ENCODE data around the gene NEURL1B.

The NEURL1B gene

DNA sequence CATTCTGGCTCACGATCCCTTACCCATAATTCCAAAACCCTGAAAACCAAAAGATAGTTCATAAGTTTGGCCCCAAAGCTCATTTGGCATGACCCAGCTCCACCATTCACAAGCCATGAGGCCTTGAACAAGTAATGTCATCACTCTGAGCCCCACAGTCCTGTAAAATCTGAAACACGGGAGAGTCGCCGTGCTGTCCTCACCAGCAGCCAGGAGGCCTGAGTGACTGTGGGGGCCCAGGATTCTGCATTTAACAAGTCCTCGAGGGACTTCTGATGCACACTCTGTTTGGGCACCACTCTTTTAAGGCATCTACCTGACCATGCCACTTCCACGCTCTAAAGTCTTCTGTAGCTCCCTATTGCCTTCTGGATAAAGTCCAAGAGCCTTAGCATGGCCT lies 89.2 kb downstream of the NEURL1B start:
- no peak for DNase-seq (ENCODE audit: low read depth, low spot score)

DNA sequence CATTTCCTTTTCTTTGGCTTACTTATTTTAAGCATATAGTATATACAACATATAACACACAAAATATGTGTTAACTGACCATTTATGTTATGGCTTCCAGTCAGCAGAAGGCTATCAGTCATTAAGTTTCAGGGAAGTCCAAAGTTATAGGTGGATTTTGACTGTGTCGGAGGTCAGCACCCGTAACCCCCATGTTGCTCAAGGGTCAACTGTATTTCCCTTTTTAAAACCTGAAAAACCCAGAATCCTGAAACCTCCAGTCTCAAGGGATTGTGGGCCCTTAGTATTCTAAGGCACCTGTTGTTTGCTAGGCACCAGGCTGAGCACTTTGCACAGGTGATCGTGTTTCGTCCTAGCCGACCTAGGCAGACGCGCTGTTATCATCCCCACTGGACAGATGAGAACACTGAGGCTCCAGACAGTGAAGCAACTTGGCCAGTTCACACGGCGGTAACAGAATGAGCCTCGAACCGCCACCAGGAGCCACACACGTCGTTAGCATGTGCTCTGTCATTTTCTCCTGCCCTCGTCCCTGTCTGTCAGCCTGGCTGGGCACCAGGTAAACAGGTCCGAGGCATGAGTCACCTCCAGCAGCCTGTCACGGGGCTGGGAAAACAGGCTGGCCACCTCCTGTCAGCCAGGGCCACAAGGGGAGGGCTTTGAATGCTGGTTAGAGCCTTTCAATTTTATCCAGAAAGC lies 90.1 kb downstream of the NEURL1B start:
- DNase-seq (ENCODE audit: low read depth, low spot score): no peak

DNA sequence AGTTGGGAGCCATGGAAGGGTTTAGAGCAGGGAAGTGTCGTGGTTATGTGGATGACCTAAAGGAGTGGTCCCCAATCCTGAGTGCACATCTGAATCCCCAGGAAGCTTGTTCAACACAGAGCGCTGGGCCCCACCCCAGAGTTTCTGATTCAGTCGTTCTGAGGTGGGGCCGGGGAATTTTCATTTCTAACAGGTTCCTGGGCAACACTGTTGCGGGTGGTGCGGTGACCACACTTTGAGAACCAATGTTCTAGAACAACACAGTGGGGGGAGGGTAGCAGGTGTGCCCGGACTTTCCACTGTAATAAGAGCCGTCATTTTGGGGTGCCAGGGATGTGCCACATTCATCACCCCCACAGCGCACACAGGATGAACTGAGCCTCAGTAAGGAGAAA lies 90.6 kb downstream of the NEURL1B start:
- DNase-seq (ENCODE audit: low read depth, low spot score): no peak

DNA sequence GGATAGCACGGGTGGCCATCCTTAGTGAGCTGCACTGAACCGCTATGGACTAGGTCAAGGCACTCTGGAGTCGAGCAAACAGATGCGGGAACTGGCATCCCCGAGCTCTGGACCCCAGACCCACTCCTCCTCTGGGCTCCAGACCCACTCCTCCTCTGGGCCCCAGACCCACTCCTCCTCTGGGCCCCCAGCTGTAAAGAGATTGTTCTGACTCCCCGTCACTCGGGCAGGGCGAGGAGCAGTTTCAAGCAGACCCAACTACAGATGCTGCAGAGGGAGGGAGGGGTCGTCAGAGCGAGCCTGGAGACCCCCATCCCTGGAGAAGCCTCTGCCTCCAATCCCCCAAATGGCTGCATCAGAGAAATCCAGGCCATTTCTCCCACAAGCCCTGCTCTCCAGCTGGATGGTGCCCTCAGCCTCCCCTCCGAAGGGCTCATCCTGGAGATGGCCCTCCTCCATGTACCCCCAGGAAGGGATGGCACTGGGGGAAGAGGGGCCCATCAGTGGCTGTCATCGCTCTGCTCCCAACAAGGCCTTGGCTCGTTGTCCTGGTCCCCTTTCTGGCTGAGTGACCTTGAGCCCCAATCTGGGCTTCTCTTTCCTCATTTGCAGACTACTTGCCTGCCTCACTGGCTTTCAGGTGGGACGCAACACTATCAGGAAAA lies 91.3 kb downstream of the NEURL1B start:
- DNase-seq (ENCODE audit: low read depth, low spot score): no peak

DNA sequence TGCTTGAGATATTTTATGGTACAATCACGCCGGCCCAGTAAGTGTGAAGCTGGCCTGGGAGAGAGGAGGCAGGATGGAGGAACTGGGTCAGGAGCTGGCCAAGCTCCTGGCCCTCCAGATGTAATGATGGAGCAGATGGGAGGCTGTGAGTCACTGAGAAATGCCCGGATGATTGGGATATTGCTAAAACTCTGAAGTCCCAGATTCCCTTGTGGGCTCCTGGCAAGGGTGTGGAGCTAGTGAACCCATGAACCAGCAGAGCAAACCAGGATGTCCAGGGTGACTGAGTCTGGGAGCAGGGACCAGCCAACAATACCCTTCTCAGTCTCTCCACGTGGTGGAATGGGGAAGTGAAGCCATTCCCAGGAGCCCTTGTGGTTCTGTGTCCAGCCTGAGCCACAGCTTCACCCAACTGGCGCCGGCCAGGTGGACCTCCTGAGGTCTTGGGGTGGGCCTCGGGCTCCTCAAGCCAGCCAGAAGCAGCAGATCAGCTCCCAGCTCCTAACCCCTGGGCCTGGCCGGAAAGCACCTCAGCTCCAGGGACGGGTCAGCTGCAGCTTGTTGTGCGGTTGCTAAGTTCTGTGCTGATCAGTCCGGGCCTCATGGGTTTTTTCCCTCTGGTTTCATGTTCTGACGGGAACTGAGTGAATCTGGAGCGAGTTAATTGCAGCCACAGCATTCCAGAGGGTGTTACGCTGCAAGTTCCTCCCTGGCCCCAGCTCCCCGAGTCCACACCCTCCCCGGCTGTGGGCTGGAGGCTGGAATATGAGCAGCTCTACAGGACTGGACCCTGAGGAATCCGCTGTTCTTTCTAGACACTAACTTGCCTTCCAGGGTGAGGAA lies 92.3 kb downstream of the NEURL1B start:
- peak; percentile 47 for DNase-seq (ENCODE audit: low read depth, low spot score)

DNA sequence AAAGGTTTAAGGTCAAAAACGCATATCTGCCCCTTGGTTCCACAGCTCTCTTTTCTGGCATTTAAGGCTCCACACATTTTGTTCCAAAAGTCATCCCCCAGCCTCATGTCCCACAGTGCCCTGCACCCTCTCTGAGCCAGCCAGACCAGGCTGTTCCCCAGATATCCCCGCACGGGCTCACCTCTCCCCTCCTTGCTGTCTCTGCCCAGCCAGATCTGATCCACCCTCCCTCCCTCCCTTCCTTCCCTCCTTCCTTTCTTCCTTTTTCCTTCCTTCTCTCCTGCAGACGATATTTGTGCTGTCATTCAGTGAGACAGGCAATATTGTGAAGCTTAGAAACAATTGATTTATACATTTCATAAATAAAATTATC lies 92.9 kb downstream of the NEURL1B start:
- DNase-seq (ENCODE audit: low read depth, low spot score): no peak

DNA sequence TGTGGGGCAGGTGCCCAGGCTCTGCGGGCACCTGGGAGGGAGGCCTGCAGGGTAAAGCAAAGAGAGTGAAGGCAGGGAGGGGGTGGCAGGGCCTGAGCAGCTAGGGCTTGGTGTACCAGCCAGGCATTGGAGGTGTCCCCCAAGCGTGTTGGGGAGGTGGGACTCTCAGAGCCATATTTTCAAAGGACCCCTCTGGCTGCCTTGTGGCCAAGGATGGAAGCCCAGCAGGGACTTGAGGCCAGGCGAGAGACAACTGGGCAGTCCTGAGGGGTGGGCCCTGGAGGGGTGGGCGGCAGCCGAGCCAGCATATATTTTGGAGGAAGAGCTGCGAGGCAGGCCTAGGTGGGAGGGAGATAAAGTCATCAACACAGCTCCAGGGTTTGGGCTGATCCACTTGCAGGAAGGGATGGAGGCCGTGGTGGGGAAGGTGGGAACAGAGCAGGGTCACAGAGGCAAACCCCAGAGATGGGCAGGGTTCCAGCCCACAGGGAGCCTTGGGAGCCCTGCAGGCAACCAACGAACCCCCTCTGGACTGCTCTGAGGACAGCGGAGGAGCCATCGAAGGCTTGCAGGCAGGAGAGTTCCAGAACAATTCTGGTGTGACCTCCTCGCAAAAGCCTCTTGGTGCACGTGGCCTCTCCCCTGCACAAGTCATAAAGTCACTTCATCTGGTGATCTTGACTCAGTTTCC lies 94.2 kb downstream of the NEURL1B start:
- no peak for DNase-seq (ENCODE audit: low read depth, low spot score)

DNA sequence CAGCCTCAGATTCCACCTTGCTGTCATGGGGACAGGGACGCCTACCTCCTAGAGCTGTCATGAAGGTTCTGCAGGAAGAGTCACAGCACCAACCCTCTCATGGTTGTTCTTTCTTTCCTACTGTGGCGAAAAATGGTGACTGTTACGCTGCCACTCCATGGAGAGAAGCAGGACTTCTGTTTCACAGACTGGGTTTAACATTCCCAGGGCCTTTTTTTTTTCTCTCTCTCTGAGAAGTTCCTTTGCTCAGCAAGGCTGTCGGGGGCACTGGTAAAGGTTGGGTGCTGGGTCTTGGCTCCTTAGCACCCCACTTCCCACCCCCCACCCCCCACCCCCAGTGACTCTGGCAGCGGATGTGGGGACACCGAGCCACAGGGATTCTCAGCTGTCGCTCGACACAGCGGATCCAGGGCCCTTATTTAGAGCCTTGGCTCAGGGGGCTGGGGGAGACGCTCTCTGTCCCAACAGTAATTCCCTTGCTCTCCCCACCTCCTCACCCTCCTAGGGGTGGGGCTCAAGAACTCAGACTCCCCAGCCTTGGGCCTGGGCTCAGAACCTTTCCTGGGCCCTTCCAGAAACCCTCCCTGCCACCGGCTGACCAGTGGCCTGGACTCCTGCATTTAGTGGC lies 95.6 kb downstream of the NEURL1B start:
- DNase-seq (ENCODE audit: low read depth, low spot score): no peak

DNA sequence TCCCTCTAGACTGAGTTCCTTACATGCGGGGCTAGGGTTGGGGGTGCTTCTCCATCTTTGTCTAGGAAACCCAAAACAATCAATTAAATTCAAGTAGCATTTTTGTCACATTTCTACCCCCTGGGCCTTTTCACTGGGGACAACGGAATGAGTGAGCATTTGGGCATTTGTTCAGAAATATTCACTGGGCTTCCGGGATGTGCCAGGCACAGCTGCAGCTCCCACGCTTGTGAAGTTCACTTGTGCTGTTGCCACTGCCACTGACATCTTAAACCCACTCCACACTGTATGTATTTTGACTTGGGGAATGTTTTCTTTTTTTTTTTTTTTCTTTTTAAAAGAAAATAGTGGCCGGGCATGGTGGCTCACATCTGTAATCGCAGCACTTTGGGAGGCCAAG lies 98.3 kb downstream of the NEURL1B start:
- no peak for DNase-seq (ENCODE audit: low read depth, low spot score)

DNA sequence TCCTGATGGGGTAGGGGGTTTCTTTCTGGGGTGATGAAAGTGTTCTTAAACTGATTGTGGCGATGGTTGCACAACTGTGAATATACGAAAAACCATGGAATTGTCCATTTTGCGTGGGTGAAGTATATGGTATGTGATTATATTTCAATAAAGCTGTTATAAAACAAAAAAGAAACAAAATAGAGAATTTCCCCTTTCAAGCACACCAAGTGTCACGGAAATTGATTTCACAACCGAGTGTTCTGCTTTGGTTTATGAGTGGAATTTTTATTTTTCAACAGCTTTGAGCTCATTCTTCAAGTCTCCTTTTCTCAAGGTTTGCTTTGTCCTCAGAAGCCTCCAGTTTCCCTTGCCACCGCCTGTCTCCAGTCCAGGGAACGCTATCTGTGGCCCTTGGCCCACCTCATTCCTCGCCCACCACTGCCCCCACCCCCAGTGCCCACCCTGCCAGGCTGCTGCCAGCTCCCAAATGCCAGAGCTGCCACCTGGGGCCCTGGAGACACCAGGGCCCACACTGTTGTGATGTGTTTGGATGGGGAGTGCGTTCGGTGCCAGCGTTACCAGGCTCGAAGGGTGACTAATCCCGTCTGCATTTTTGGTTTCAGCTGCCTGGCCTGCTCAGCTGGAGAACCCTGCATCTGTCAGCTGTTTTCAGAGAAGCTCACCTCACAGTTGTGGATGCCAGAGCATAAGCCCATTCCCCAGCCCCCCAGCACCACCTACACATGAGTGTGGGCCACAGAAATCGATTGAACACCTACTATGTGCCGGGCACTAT lies 99.6 kb downstream of the NEURL1B start:
- DNase-seq (ENCODE audit: low read depth, low spot score): peak; percentile 69

All from smooth muscle cell of the brain vasculature (primary cell).